GM10248 (cell line): Measurements from ENCODE around the gene C2orf15.
A peak's percentile ranks its signal among the peaks of the same experiment; 100 is the strongest.
"Not testable (repeated sequence)": the region's sequence is repeated elsewhere in the genome, so short reads cannot be mapped to it uniquely, and the experiment has no call there.

Experiments used
- CTCF ChIA-PET: fragments of 300-600 bp; sonication (Branson Sonifier 250); formaldehyde crosslinking; extraction: SDS; loops from one replicate; lab custom pipeline; 2021; ENCODE audit warnings: antibody characterized with exemption; lab: Yijun Ruan, JAX
- POLR2A ChIA-PET: fragments of 350-650 bp; sonication (Branson Sonifier 250); formaldehyde crosslinking; extraction: SDS; loops from one replicate; lab custom pipeline; 2020; ENCODE audit warnings: antibody characterized with exemption; lab: Yijun Ruan, JAX
- DNase-seq: peaks from one replicate; pipeline ENCODE4 v3.0.0; 2012; ENCODE audit errors: extremely low spot score
- CTCF ChIP-seq: IDR thresholded peaks from 2 replicates; pipeline ENCODE4 v1.5.1; 2012; ENCODE audit warnings: mild to moderate bottlenecking, low read depth; ENCODE audit errors: extremely low read depth, missing control alignments, control extremely low read depth

C2orf15 gene

GRCh38 chr2:99111945-99112344, 29.6 kb upstream of the C2orf15 start:
- CTCF ChIA-PET = no interaction called here
- POLR2A ChIA-PET = no interaction called here
- TF ChIP-seq CTCF = no peak
- DNase-seq = no peak

DNA sequence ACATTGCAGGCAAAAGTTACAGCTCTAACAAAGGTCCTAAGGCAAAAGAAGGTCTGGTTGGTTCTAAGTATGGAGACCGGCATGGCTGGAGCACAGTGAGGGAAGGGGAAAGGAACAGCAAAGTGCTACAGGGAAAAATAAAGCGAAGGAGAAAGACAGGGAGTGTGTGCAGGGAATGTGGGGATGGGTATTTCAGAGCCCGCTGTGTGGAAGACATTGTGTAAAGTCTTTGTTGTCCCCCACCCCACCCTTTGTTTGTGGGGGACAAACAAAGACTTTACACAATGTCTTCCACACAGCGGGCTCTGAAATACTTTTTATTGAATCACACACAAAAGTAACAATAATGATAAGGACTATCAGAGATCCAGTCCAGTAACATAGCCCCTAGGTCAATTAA, 28.9 kb upstream of the C2orf15 start:
- ChIA-PET CTCF (no interaction called here), POLR2A (no interaction called here)
- DNase-seq = no peak
- no peak for TF ChIP-seq CTCF

DNA sequence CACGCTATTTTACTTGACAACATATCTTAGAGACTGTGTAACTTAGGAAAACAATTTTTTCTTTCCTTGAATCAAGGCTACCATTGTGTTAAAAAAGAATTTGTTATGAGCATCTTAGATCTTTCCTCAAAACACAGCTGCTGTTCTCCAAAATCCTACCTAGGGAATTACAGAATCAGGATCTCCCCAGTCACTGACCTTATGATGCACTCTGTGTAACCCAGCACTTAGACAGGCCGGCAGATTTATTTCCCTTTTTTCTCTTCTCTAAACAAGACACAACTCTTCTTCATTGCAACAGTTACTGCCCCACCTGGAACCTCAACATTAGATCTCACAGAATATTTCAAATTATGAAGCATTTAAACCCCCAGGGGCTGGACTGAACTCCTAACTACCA, 13.5 kb upstream of the C2orf15 start:
- no peak for DNase-seq
- POLR2A ChIA-PET = no interaction called here
- no peak for TF ChIP-seq CTCF
- CTCF ChIA-PET = no interaction called here

- DNase-seq, POLR2A ChIA-PET, CTCF ChIA-PET: not testable (repeated sequence)
Observed at GRCh38 chr2:99135044-99135556, 6.4 kb upstream of the C2orf15 start.

- TF ChIP-seq CTCF = no peak
- ChIA-PET POLR2A (no interaction called here), CTCF (no interaction called here)
- no peak for DNase-seq
Observed at GRCh38 chr2:99139003-99139402, 2.5 kb upstream of the C2orf15 start.

- CTCF ChIA-PET = interaction anchor here (0.8 to 1.5 kb wide), 3 partner anchors 15 to 572 kb away, joined by 3 to 5 read pairs (median 3); partner anchors contain the start of genes LIPT1 and TSGA10
- POLR2A ChIA-PET = interaction anchor here (1.0 kb wide), 1 partner anchor 15 kb away, joined by 6 read pairs; the partner anchor contains the start of genes LIPT1 and TSGA10
- DNase-seq = no peak
- TF ChIP-seq CTCF = no peak
Observed at GRCh38 chr2:99140056-99140859, 1.2 kb upstream of the C2orf15 start.

GRCh38 chr2:99140860-99141109, 722 bp upstream of the C2orf15 start:
- CTCF ChIA-PET = interaction anchor here (0.8 to 1.5 kb wide), 3 partner anchors 14 to 572 kb away, joined by 3 to 5 read pairs (median 3); partner anchors contain the start of genes LIPT1 and TSGA10
- DNase-seq = peak; percentile 16

More at GRCh38 chr2:99140860-99141109, 722 bp upstream of the C2orf15 start:
- POLR2A ChIA-PET = interaction anchor here (0.6 to 1.0 kb wide), 2 partner anchors 14 to 542 kb away, joined by 6 to 7 read pairs; partner anchors contain the start of genes LIPT1 and TSGA10
- no peak for TF ChIP-seq CTCF
